ENCODE data around the gene OR4A47. TPM values are rescaled to one million over a fixed set of nuclear protein-coding genes. Genes with fewer than 3 reads are reported as not detected.
"Not testable (repeated sequence)": the region's sequence is repeated elsewhere in the genome, so short reads cannot be mapped to it uniquely, and the experiment has no call there.

Gene OR4A47
- total RNA-seq (not detected), polyA plus RNA-seq (not detected)
- long read RNA-seq, donor 1 = 0 reads
- long read RNA-seq, donor 2 = 0 reads

GRCh38 chr11:48488493-48488892 lies at the start of gene OR4A47:
Gene OR4A47, plus strand, starts transcription at chr11:48488793. Its CDS starts 0 bp downstream, at chr11:48488793.
- intact Hi-C loops (cut with DNase I) = not testable (repeated sequence)

GRCh38 chr11:48455909-48456308 lies 32.7 kb upstream of the OR4A47 start:
- intact Hi-C loops (cut with DNase I); DNase-seq; H3K4me1 ChIP-seq; ATAC-seq; H3K27me3 ChIP-seq (ENCODE audit: insufficient read depth in 3 of 3, low read length in 2 of 3); H3K4me3 ChIP-seq; H3K27ac ChIP-seq; H3K9me3 ChIP-seq; H3K36me3 ChIP-seq (ENCODE audit: insufficient read depth in 1 of 2, low read depth in 1 of 2): not testable (repeated sequence)
- WGBS, 3 donors = 68 to 90% (median 84%) methylated on average over 3 of the region's 3 CpGs

More at GRCh38 chr11:48488493-48488892, at the start of gene OR4A47:
- H3K9me3 ChIP-seq; H3K27ac ChIP-seq; H3K4me1 ChIP-seq; DNase-seq; H3K4me3 ChIP-seq; ATAC-seq; H3K36me3 ChIP-seq (ENCODE audit: insufficient read depth in 1 of 2, low read depth in 1 of 2); H3K27me3 ChIP-seq (ENCODE audit: insufficient read depth in 3 of 3, low read length in 2 of 3): not testable (repeated sequence)

- ATAC-seq; DNase-seq; H3K4me1 ChIP-seq; H3K27ac ChIP-seq; H3K9me3 ChIP-seq; H3K36me3 ChIP-seq (ENCODE audit: insufficient read depth in 1 of 2, low read depth in 1 of 2); intact Hi-C loops (cut with DNase I); H3K4me3 ChIP-seq; H3K27me3 ChIP-seq (ENCODE audit: insufficient read depth in 3 of 3, low read length in 2 of 3): not testable (repeated sequence)
- WGBS, 3 donors = 73 to 77% (median 76%) methylated on average over 2 of the region's 2 CpGs
These were observed 14.6 kb upstream of the OR4A47 start for GRCh38 chr11:48473966-48474365.

- intact Hi-C loops (cut with DNase I); H3K27ac ChIP-seq; DNase-seq; ATAC-seq; H3K27me3 ChIP-seq (ENCODE audit: insufficient read depth in 3 of 3, low read length in 2 of 3); H3K4me1 ChIP-seq; H3K36me3 ChIP-seq (ENCODE audit: insufficient read depth in 1 of 2, low read depth in 1 of 2); H3K4me3 ChIP-seq; H3K9me3 ChIP-seq: not testable (repeated sequence)
- 57 to 67% (median 65%) methylated on average over 6 of the region's 6 CpGs for WGBS, 3 donors
These were observed 13.9 kb upstream of the OR4A47 start for GRCh38 chr11:48474703-48475102.

- H3K27me3 ChIP-seq (ENCODE audit: insufficient read depth in 3 of 3, low read length in 2 of 3); ATAC-seq; H3K36me3 ChIP-seq (ENCODE audit: insufficient read depth in 1 of 2, low read depth in 1 of 2); H3K9me3 ChIP-seq; H3K27ac ChIP-seq; DNase-seq; intact Hi-C loops (cut with DNase I); H3K4me3 ChIP-seq; H3K4me1 ChIP-seq: not testable (repeated sequence)
These were observed 17.6 kb downstream of the OR4A47 start for GRCh38 chr11:48506169-48506568.

GRCh38 chr11:48538991-48539390 lies 50.4 kb downstream of the OR4A47 start:
- no peak overlapping the region for H3K27ac ChIP-seq
- H3K27me3 ChIP-seq (ENCODE audit: insufficient read depth in 3 of 3, low read length in 2 of 3) = no peaks in the 10 kb centered on the region
- no peak overlapping the region for H3K4me3 ChIP-seq
- no peaks in the 10 kb centered on the region for H3K4me1 ChIP-seq
- no peak for ATAC-seq
- 41 to 53% (median 47%) methylated on average over 2 of the region's 2 CpGs for WGBS, 3 donors
- intact Hi-C loops (cut with DNase I) = no loop called here
- no peak for DNase-seq
- H3K9me3 ChIP-seq = no peaks in the 10 kb centered on the region
- no peaks in the 10 kb centered on the region for H3K36me3 ChIP-seq (ENCODE audit: insufficient read depth in 1 of 2, low read depth in 1 of 2)
- TF ChIP-seq CTCF (IDR thresholded peaks at IDR 0.05) = no peak

Other genes with a start within 250 kb of the OR4A47 start
- gene OR4X2, start 243.7 kb upstream of the OR4A47 start, total RNA-seq = not detected
- not detected for gene OR4X2, start 243.7 kb upstream of the OR4A47 start, polyA plus RNA-seq
- gene OR4X1, start 224.9 kb upstream of the OR4A47 start, total RNA-seq = not detected
- not detected for gene OR4X1, start 224.9 kb upstream of the OR4A47 start, polyA plus RNA-seq
- gene OR4S1, start 182.6 kb upstream of the OR4A47 start, total RNA-seq = under 1 TPM in 1 of 4 donors, not detected in 3; 0.24 TPM
- not detected for gene OR4S1, start 182.6 kb upstream of the OR4A47 start, polyA plus RNA-seq
- gene OR4C3, start 163.9 kb upstream of the OR4A47 start, total RNA-seq = not detected
- not detected for gene OR4C3, start 163.9 kb upstream of the OR4A47 start, polyA plus RNA-seq
- not detected for gene OR4C5, start 122.3 kb upstream of the OR4A47 start, total RNA-seq
- gene OR4C5, start 122.3 kb upstream of the OR4A47 start, polyA plus RNA-seq = not detected